Occipital lobe (tissue), 2 donors: ENCODE measurements around the gene TTC19. TPM values are rescaled to one million over a fixed set of nuclear protein-coding genes. Genes with fewer than 3 reads are reported as not detected.

Experiments
- DNase-seq: peaks from one replicate; lab custom pipeline; 2025; lab: John Stamatoyannopoulos, UW
- total RNA-seq: library from RNA; depleted of rRNA; stranded (reverse); fragments of >200 nt; gene quantifications from one replicate; pipeline ENCODE4 v1.2.3, GENCODE V29; 2014

TTC19 gene, protein sequence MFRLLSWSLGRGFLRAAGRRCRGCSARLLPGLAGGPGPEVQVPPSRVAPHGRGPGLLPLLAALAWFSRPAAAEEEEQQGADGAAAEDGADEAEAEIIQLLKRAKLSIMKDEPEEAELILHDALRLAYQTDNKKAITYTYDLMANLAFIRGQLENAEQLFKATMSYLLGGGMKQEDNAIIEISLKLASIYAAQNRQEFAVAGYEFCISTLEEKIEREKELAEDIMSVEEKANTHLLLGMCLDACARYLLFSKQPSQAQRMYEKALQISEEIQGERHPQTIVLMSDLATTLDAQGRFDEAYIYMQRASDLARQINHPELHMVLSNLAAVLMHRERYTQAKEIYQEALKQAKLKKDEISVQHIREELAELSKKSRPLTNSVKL
- 36.8 TPM for total RNA-seq

DNA sequence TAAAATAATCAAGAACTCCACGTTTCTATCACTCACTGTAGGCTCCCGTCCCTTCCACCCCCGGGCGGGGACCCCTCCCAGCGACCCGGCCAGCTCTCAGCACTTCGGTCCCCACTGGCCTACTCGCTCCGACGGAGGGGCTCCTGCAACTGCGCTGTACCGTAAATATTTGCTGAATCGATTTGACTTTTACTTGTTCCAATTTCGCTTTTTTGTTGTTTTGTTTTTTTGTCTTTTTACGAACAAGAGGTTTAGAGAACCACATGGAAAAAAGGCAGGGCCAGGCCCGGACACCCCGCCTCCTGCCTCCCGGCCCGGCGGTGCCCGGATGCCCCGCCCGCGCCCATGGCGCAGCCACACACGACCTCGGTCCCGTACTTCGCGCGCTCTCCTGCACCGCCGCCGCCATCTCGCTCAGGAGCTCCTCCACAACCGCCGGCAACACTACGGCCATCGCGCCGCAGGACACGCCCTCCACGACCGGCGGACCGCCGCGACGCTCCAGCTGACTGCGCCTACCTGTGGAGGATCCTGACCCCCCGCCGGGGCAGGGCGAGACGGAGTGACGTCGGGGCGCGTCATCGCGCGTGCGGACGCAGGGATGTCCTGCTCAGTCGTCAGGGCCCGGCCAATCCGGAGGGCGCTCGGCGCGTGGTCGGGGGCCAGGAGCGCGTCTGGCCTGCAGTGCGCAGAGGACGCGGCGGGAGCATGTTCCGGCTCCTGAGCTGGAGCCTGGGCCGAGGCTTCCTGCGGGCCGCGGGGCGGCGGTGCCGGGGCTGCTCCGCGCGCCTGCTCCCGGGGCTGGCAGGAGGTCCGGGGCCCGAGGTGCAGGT is at the start of gene TTC19, which contains the start of gene ZSWIM7:
TSS of gene TTC19 (plus strand) at position 684 of the 833 bp plus-strand sequence. CDS start at position 709, 25 bp downstream.
TSS of gene ZSWIM7 (minus strand) at position 564 of the 833 bp plus-strand sequence. CDS start at position 454, 110 bp downstream.
- DNase-seq, result peak; percentile 93

DNA sequence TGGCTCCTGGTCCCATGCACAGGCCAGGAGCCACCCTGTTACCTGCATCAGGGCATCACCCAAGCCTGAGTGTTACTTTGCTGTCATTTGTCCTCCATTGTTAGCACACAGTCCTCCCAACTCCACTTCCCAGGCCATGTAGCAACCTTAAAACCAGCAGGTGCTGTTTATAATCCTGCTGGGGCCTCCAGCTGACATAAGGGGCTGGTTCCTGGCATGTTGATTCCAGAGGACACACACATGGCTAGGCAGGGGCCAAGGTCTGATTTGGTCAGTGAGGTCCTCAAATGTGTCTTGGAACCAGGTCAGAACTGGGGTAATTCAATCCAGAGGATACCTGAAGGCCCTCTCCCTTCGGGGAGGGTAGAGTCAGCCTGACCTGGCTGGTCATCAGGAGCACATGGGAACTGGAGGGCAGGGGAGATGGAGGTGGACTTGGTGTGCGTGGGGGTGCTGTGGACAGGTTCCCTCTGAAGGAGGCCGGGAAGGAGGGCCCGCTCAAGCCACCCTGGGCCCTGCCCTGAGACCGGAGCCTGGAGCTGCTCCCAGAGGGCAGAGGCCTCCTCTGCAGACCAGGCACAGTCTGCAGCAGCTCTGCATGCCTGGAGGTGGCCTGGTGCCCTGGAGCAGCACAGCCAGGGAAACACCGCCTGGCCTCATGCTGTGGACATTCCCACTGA is 48.1 kb upstream of the TTC19 start:
- no peak for DNase-seq

DNA sequence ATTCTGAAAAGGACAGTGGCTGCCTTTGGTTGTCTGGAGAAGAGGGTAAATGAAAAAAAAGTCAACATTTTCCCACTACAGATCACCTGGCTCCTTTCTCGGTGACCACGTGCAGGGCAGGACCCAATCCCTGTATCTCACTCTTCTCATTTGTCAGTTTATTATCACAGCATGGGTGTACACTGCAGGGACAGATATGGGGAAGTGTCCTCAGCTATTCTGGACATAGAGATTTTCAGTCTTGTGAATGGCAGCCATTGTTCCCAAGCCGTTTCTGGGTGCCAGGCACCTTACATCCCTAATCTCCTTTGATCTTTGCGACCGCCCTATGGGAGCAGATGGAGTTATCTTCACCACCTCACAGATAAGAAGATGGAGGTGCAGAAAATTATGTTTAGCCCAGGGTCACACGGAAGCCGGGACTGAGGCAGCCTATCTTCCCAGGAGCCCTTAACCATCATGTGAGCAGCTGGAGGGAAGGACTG is 47.5 kb upstream of the TTC19 start:
- DNase-seq, result no peak

DNA sequence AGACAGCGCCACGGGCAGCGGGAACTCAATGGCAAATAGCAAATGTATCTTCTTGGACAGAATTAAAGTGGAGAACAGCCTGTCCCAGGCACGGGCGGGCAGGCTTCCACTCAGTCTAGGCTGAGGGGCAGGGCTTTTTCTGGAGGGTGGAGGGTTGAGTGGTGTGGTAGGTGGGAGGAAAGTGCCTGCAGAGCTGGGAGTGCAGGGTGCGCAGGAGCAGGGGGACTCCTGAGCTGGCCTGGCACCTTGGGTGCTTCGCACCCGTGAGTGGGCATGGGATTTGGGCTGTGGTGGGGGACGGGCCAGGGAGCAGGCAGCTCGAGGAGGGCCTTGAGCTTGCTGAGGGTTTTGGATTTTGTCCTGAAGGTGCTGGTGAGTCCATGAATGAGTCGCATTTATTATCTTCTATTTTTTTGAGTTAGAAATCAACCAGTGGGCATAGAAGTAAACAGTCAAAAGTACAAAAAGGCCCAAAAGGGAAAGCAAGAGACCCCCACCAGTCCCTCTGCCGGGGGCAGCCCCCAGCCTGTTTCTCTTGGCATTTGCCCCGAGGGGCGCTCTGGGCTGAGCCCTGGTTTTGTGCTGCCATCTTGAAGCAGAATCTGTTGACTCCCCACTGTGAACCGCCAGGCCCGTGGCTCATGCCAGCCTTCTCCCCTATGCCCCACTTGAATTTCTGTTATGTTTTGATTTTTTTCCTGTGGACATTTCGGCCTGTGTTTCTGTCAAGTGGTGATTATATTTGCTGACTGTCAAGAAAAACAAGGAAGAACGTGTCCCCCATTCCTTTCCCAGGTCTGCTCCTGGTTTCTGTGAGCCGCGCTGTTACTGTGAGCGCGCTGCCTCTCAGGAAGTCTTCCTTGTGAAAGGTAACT is 46.5 kb upstream of the TTC19 start:
- no peak for DNase-seq

DNA sequence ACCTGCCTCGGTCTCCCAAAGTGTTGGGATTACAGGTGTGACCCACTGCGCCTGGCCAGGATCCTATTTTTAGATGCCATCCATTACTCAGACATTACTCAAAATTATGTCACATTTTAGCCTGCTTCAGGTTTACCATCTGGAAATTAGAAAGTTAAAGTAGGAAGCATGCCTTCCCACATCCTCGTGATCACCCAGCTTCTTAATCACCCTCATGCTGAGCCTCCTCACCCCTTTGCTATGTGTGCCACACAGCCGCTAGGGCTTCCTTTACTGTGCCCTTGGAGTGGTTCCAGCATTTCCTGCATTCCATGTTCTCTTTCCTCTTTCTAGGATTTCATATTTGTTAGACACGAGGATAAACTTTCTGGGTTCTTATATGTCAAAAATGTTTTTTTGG is 45.4 kb upstream of the TTC19 start:
- DNase-seq, result no peak

GRCh38 chr17:15955793-15956541 is 43.7 kb upstream of the TTC19 start:
- no peak for DNase-seq

- no peak for DNase-seq
Observed at GRCh38 chr17:15957206-15957605, 42.4 kb upstream of the TTC19 start.

DNA sequence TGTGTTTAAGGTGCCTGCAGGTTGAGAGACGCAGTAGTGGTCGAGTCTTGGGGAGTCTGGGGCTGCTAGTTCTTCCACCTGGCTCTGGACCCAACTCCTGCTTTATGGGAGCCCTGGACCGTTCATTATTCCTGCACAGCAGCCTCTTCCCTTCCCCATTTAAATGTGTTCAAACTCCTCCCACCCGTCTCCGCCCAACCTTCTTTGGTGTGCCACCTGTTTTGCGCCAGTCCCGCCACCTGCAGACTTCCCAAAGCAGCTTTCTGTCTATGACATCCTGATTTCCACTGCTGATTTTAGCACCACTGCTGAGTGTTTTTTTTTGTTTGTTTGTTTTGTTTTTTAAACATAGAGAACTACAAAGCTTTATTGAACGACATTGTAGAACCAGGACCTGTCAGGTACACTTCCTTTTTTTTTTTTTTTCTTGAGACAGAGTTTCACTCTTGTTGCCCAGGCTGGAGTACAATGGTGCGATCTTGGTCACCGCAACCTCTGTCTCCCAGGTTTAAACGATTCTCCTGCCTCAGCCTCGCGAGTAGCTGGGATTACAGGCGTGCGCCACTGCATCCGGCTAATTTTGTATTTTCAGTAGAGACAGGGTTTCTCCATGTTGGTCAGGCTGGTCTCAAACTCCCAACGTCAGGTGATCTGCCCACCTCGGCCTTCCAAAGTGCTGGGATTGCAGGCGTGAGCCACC is 41.9 kb upstream of the TTC19 start:
- DNase-seq, result no peak

DNA sequence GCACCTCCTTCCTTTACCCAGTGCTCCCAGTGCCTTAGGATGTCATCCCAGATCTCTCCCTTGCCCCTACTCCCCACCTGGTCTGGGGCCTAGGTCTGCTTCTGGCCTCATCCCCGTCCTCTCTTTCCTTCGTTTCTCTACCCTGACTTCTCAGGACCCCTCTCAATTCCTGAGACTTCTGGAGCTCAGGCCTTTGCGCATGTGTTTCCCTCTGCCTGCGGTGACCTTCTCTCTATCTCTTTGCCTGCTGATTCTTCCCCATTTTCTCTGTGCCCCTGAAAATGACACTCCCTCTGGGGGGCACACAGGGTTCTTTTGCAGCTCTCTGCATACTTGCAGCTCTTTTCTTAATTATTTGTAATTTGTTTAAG is 41.2 kb upstream of the TTC19 start:
- no peak for DNase-seq

- no peak for DNase-seq
Observed at GRCh38 chr17:15963670-15964110, 35.9 kb upstream of the TTC19 start.

DNA sequence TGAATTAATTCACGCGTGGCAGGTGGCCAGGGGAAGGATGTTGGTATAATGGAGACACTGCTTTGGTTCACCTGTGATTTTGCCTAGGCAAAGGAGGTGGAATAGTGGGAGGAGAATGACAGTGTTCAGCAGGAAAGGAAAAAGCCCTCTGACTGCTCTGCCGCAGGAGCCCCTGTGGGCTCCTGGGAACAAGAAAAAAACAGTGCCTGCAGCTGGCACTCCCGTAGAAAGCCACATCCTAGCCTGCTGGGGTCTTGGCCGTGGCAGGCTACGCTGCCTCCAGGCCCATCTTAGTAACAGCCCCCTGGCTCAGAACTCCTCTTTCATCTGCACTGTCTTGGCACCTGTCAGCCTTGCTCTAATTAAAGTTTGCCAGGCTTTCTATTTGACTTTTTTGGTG is 34.1 kb upstream of the TTC19 start:
- DNase-seq, result no peak

DNA sequence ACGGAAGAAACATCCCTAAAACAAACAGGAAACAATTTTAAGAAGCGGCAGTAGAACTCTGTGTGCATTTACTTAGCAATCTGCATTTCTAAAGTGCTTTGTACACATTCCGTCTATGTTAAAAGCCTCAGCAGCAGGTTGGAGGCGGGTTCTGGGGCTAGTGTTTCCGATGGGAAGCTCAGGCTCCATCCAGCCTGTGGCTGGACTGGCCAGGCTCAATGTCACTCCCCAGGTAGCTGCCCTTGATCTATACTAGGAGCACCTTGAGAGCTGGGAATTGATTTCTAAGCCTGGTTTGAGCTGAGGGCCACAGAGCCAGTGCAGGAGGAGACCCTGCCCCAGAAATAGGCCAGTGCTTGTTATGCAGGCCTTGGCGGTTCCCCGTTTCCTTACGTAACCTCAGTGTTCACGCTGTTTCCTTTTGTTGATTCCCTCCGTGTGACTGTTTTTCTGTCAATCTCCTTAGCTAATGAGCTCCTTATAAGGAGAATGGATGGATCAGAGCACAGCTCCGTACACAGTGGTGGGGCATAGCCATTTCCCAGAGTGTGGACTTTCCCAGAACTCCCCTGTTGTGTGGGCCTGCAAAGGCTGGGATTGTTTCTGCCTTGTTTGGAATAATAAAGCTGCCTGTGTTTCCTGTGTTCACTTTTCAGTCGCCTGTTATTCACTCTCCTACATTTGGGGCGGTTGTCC is 33.3 kb upstream of the TTC19 start:
- DNase-seq, result no peak

DNA sequence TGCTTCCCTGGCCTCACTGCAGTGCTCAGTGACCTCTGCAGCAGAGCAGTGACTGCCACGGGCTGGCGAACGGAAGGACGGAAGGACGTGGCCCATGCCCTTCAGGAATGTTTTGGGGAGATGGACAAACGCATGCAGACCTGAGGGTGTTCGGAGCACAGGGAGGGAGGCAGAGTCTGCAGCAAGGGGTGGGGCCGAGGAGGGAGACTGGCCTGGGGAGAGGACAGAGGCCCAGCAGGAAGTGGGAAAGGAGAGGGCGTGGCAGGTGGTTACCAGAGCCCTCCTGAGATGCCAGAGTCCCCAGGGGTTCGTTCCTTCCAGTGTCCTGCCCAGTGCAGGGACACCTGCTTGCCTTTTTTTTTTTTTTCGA is 32.8 kb upstream of the TTC19 start:
- no peak for DNase-seq

DNA sequence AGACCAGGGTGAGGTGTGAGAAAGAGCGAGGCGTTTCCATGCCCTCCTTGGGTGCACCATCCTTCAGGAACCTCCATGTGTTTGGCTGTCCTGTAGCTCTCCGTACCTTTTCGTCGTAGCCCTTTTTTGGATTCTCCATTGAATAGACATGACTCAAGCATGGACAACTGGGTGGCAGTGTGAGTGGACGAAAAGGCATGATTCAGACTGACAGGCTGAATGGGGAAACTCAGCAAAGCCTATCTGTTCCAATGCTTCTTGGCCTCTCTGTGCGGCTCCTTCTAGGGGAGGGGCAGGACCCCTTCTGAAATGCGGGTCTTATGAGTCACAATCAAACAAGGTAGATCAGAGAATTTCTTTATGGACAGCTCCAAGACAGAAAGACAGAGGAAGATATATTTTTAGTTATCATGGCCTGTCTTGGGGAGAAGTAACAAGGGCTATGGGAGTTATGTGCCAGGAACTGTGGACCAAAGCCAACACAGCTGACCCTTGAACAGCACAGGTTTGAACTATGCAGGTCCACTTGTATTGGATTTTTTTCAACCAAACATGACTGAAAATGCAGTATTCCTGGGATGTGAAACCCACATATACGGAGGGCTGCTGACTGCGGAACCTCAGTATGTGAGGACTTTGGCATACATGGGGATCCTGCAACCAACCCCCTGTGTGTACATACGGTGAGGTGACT is 31.8 kb upstream of the TTC19 start:
- no peak for DNase-seq

GRCh38 chr17:15969463-15969862 is 30.2 kb upstream of the TTC19 start:
- DNase-seq, result no peak

DNA sequence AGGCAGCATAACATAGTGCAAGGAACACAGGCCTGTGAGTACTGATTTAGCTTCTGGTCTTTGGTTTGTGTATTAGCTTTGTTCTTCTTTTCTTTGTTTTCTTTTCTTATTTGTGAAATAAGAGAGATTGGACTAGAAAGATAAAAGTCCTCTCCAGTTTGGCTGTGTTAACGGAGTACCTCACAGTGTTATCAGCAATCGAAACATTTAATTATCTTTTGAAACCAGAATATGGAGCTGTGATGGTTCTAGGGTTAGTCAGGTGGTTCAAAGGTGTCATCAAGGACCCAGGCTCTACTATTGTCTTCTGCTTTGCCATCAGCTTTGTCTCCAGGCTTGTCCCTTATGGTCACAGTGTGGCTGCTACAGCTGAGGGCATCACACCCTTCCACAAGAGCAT is 29.1 kb upstream of the TTC19 start:
- no peak for DNase-seq

DNA sequence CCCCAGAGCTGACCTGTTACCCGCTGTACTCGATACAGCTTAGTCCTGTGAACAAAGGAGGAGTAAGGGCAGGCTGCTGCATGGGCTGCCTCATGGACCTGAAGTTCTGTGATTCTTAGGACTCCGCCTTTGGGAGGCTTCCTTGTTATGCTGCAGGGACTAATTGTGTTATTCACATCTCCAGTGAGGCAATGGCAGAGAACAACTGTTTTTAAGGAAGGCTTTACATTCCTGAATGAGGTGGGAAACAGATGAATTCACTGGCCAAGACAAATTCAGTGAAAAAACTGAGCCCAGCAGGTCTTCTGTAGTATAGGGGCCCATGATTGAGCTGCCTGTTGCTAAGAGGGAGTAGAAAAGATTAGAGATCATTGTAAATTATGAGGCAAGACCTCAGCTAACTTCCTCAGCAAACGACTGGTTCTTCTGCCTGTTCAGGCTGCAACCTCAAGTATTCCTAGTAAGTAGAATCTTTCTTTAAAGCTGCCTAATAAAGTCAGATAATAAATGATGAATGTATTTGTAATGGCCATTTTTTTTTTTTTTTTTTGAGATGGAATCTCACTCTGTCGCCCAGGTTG is 28.4 kb upstream of the TTC19 start:
- DNase-seq, result no peak

GRCh38 chr17:15971882-15972281 is 27.7 kb upstream of the TTC19 start:
- DNase-seq, result no peak
